ENCODE results near the gene GDPD3. TPM values are rescaled to one million over a fixed set of nuclear protein-coding genes. Genes with fewer than 3 reads are reported as not detected.

The GDPD3 gene
- total and polyA plus RNA-seq, 9 of the 15 experiments (the other 6 are each of a cell fraction or from before 2014, with no cell fraction given): 0.47 to 3.9 (median 1.1) TPM

DNA sequence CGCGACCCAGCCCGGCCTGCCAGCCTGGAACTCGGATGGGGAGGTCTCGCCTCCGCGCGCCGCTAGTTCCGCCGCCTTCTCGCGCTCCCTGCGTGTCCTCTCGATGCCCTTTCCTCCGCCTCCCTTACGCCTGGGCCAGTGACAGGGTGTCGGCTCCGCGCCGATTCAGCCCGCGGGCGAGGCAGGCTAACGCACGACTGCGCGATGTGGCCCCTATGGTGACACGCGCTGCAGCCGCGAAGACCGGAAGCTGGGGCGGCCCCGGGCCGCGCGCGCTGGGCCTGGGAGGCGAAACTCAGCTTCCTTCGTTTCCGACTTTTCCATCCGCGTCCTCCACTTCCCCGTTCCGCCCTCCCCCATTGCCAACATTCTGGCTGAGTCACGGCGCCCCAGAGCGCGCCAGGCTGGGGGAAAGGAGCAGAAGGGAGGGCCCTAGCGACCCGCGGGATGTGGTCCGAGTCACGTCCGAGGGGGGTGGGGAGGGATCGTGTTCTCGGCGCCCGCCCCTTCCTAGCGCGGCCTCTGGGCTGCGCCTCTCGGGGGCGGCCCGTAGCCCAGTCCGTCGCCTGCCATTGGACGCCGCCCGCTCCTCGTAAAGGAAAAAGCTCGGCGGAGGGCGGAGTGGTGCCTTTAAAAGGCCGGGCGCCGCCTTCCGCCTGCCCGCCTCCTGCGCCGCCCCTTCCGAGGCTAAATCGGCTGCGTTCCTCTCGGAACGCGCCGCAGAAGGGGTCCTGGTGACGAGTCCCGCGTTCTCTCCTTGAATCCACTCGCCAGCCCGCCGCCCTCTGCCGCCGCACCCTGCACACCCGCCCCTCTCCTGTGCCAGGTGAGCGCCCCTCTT, 48.0 kb downstream of the GDPD3 start, which contains the start of gene ALDOA (continued):
- TF ChIP-seq, protein P1, sequence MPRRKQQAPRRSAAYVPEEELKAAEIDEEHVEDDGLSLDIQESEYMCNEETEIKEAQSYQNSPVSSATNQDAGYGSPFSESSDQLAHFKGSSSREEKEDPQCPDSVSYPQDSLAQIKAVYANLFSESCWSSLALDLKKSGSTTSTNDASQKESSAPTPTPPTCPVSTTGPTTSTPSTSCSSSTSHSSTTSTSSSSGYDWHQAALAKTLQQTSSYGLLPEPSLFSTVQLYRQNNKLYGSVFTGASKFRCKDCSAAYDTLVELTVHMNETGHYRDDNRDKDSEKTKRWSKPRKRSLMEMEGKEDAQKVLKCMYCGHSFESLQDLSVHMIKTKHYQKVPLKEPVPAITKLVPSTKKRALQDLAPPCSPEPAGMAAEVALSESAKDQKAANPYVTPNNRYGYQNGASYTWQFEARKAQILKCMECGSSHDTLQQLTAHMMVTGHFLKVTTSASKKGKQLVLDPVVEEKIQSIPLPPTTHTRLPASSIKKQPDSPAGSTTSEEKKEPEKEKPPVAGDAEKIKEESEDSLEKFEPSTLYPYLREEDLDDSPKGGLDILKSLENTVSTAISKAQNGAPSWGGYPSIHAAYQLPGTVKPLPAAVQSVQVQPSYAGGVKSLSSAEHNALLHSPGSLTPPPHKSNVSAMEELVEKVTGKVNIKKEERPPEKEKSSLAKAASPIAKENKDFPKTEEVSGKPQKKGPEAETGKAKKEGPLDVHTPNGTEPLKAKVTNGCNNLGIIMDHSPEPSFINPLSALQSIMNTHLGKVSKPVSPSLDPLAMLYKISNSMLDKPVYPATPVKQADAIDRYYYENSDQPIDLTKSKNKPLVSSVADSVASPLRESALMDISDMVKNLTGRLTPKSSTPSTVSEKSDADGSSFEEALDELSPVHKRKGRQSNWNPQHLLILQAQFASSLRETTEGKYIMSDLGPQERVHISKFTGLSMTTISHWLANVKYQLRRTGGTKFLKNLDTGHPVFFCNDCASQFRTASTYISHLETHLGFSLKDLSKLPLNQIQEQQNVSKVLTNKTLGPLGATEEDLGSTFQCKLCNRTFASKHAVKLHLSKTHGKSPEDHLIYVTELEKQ (CRISPR knock-in tag; IDR thresholded peaks at IDR 0.05): no peak
- TF ChIP-seq CC2D1A (IDR thresholded peaks at IDR 0.05) (no peak), CHCHD3 (CRISPR knock-in tag; IDR thresholded peaks at IDR 0.05) (no peak), ZC3H11A (IDR thresholded peaks at IDR 0.05; ENCODE audit: low read depth, low read length) (peak; percentile 33; the same call in 1 of the 2 replicates), DACH1 (IDR thresholded peaks at IDR 0.05; ENCODE audit: partially characterized antibody) (peak; percentile 7), HDAC2 (IDR thresholded peaks at IDR 0.05) (peak; percentile 59), BACH1 (tag; IDR thresholded peaks at IDR 0.05) (peak; percentile 99), ZNF586 (CRISPR knock-in tag; conservative IDR thresholded peaks at IDR 0.05) (no peak), KLF6 (CRISPR knock-in tag; IDR thresholded peaks at IDR 0.05; ENCODE audit: borderline replicate concordance) (peak; percentile 29; the same call in 1 of the 2 replicates), PRPF4 (IDR thresholded peaks at IDR 0.05; ENCODE audit: insufficient read depth, low read depth, low read length, poor library complexity, severe bottlenecking) (peak; percentile 78), RBFOX2 (IDR thresholded peaks at IDR 0.05; ENCODE audit: low read depth, low read length) (peak; percentile 97), KLF1 (tag; IDR thresholded peaks at IDR 0.05) (no peak; the same call in 1 of the 2 replicates), PHB2 (IDR thresholded peaks at IDR 0.05; ENCODE audit: low read depth) (no peak), PPARD (CRISPR knock-in tag; IDR thresholded peaks at IDR 0.05) (no peak), ZNF77 (CRISPR knock-in tag; IDR thresholded peaks at IDR 0.05) (no peak), SMARCE1 (IDR thresholded peaks at IDR 0.05) (peak; percentile 23; the same call in 1 of the 2 replicates), ZBED1 (IDR thresholded peaks at IDR 0.05) (peak; percentile 74; the same call in 1 of the 2 replicates), HDAC6 (IDR thresholded peaks at IDR 0.05; ENCODE audit: low read depth, low read length) (no peak), KDM1A (IDR thresholded peaks at IDR 0.05) (peak in 1 of 2 experiments; percentile 48; a peak in 1 of 4 replicates), CHD4 (IDR thresholded peaks at IDR 0.05; ENCODE audit: insufficient read depth, insufficient replicate concordance, low read depth, low read length, poor library complexity, severe bottlenecking) (no peak), SLC30A9 (CRISPR knock-in tag; IDR thresholded peaks at IDR 0.05) (no peak)
- TF ChIP-seq, protein P2, sequence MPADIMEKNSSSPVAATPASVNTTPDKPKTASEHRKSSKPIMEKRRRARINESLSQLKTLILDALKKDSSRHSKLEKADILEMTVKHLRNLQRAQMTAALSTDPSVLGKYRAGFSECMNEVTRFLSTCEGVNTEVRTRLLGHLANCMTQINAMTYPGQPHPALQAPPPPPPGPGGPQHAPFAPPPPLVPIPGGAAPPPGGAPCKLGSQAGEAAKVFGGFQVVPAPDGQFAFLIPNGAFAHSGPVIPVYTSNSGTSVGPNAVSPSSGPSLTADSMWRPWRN (IDR thresholded peaks at IDR 0.05; ENCODE audit: low read depth): peak; percentile 43; the same call in 1 of the 2 replicates
- TF ChIP-seq, protein P3, sequence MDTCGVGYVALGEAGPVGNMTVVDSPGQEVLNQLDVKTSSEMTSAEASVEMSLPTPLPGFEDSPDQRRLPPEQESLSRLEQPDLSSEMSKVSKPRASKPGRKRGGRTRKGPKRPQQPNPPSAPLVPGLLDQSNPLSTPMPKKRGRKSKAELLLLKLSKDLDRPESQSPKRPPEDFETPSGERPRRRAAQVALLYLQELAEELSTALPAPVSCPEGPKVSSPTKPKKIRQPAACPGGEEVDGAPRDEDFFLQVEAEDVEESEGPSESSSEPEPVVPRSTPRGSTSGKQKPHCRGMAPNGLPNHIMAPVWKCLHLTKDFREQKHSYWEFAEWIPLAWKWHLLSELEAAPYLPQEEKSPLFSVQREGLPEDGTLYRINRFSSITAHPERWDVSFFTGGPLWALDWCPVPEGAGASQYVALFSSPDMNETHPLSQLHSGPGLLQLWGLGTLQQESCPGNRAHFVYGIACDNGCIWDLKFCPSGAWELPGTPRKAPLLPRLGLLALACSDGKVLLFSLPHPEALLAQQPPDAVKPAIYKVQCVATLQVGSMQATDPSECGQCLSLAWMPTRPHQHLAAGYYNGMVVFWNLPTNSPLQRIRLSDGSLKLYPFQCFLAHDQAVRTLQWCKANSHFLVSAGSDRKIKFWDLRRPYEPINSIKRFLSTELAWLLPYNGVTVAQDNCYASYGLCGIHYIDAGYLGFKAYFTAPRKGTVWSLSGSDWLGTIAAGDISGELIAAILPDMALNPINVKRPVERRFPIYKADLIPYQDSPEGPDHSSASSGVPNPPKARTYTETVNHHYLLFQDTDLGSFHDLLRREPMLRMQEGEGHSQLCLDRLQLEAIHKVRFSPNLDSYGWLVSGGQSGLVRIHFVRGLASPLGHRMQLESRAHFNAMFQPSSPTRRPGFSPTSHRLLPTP (IDR thresholded peaks at IDR 0.05; ENCODE audit: borderline replicate concordance, extremely low read depth, insufficient read length): no peak

Data from K562 (cell line).